DMS 273 (cell line): ENCODE data around the gene ABHD11.
A peak's percentile ranks its signal among the peaks of the same experiment; 100 is the strongest.
"Not testable (repeated sequence)": the region's sequence is repeated elsewhere in the genome, so short reads cannot be mapped to it uniquely, and the experiment has no call there.

ENCODE experiments used
- DNase-seq: peaks from one replicate; lab custom pipeline; 2025; ENCODE audit not compliant: unreplicated experiment; lab: John Stamatoyannopoulos, UW

ABHD11 gene

DNA sequence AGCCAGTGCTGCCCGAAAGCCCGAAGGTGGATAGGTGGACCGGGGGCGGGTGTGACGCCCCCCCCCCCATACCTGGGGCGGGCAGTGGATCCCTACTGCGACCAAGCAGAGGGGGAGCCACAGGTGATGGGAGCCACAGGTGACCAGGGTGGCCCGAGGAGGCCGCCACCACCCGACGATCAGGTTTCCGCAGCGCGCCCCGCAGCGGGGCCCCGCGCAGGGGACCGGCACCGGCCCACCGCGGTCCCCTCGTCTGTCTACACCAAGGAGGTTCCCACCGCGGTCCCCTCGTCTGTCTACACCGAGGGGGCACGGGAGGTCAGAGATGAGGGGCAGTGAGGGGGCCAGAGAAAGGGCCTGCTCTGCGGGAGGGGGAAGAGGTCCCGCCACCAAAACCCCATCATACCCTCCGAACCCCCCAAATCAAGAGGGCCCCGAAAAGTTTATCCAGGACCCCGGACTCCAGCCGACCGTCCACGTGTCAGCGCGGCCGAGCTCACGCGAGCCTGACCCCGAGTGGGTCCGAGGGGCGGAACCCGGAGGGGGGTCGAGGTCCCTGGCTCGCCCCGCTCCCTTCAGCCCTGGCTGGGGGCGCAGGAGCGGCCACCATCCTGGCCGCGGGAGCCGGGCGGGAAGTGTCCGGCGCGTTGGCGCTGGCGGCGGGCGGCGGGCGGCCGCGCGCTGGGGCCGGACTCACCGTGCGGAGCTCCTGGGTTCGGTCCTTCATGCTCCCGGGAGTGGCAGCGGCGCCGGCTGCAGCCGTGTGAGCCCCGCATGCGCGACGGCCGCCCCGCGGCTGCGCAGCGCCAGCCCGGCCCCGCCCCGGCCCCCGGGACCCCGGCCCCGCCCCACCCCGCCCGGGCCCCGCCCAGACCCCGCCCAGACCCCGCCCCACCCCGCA lies 19.4 kb downstream of the ABHD11 start, which contains the start of gene STX1A:
TSS of gene STX1A (minus strand) at position 765 of the 901 bp plus-strand sequence. CDS start at position 727, 38 bp downstream.
- DNase-seq: peak; percentile 92

DNA sequence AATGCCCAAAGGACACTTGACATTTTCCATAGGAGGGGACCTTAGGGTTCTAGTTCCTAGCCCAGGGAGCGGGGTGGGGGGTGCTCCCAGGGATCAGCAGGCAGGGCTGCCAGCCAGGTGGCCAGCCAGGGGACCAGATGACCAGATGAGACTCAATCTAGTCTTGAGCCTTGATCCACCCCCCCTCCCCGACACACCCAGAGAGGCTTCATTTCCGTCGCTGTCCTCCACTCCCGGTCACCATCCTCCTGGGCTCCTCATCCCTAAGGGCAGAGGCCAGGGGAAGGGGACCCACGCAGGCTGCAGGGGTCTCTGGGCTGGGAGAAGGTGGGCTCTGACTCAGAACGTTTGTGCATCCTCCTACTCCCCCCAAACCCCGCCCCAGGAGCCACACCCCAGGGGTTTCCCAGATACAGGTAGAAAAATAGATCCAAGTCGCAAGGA lies 20.1 kb downstream of the ABHD11 start:
- no peak for DNase-seq

GRCh38 chr7:73717991-73718405 lies 20.6 kb downstream of the ABHD11 start:
- DNase-seq: peak; percentile 78

DNA sequence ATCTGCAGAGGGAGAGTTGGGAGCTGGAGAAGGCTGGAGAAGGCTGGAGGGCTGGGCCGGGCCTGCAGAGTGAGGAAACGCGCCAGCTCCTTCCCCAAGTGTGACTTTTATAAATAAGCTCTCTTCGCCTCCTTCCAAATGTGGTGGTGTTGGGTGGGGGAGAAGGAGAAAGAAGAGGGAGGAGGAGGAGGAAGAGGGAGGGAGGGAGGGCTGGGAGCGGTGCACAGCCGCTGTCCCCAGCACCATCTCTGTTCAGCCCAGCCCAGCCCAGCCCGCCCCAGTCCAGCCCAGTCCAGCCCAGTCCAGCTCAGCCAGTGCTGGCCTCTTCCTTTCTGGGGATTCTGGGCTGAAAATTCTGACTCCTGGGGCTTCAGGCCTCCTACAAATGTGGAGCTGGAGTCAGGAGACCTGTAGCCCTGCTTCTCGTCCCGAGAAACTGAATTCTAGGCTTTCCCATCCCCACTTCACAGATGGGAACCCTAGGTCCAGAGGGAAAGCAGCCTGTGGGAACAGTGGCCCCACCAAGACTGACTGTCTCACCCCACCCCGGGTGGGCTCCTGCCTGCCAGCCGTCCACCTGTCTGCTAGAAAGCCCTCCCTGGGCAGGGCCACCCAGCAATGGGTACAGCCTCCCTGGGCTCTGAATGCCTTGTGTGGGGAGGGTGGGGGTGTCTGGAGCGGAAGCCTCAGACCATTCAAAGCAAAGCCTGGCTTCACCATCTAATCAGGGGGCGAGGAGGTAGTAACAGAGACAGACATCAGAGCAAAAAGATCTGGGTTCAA lies 21.4 kb downstream of the ABHD11 start:
- DNase-seq: peak; percentile 56

GRCh38 chr7:73716318-73716890 lies 22.2 kb downstream of the ABHD11 start:
- DNase-seq: peak; percentile 88

DNA sequence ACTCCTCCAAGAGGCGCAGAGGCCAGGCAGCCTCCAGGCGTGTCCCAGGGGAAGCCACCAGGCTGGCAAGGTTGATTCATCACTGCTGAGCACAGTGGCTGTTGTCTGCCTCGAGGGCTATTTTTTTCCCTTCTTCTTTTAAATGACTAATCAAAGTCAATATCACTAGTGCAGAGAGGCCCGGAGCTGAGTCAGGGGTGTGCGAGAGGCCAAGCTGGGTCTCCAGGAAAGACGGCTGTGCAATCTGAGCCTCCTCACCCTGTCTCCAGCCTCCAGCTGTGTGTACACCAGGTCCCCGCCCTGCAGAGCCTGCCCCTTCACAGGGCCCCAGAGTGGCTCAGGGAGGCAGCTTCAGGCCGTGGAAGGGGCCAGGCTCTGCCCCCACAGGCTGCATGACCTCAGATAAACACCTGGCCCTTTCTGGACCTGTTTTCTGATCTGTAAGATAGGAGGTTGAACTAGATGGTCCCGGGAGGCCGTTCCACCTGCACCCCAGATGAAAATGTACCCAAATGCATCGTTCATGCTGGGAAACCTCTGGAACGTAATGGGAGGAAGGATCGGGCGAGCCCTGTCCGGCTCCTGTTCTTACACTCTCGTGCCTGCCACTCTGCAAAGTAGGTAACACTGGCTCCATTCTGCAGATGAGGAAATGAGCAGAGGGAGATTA lies 22.8 kb downstream of the ABHD11 start:
- DNase-seq: peak; percentile 93

DNA sequence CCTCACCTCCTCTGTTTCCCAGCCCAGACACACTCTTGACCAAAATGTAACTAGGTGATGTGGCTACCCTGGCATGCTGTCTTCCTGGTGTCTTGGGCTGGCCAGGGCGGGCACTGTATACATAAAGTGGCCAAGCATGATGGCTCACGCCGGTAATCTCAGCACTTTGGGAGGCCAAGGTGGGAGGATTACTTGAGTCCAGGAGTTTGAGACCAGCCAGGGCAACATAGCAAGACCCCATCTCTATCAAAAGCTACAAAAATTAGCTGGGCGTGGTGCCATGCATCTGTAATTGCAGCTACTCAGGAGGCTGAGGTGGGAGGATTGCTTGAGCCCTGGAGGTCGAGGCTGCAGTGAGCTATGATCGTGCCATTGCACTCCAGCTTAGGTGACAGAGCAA lies 25.3 kb downstream of the ABHD11 start:
- DNase-seq: not testable (repeated sequence)

GRCh38 chr7:73712773-73713172 lies 25.8 kb downstream of the ABHD11 start:
- DNase-seq: no peak

- no peak for DNase-seq
Observed at GRCh38 chr7:73708961-73709549, 29.5 kb downstream of the ABHD11 start.

GRCh38 chr7:73707045-73707631 lies 31.5 kb downstream of the ABHD11 start:
- DNase-seq: peak; percentile 96

DNA sequence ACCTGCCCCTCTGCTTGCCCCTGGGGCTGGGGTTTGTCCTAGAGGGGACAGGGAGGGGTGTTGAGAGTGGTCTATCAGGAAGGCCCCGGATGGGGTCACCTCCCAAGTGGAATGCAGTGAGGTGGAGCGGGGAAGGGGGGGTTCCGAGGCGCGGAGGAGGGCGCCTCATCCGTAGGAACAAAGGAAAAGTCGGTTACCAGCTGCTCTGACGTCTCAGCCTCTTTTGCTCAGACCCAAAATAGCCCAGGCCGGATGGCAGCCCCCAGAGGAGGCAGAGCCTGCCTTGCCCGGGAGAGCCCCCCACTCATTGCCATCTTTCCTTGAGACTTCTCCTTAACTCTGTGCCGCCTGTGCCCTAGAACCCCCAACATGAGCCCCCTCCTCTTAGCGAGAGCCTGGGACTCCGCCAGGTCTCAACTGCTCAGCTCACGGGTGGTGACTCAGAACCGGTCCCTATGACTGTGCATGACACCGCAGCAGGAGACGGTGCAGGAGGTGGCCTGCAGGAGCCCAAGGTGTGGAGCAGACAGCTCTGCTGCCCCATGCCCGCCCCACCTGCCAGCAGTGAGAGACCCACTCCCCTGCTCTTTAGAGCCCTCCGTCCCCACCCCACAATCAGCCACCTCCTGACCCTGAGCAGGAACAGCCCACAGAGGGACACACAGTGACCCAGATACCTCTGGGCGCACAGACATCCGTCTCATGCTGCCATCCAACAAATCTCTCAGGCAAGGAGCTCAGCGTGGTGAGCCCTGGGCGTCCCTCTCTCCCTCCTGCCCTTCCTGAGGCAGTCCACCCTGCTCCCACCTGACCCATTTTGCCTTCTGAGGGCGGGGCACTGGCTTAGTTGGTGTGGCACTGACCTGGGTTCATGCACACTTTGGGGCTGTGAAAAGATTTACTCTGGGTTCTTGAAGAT lies 32.2 kb downstream of the ABHD11 start:
- peak; percentile 87 for DNase-seq

DNA sequence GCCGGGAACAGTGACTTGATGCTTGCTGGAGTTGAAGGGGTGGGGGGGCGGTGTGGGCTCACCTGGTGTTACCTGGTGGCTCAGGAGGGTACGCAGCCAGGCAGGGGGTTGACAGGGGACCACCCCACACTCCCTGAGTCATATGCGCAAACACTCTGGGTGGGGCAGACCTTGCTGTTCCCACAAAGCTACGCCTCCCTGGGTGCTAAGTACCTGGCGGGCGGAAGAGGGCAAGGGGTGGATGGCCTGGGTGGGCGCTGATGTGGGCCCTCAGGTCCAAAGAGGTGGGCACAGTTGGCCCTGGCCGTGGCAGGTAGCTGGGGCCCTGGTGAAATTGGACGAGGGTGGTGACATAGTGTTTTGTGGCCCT lies 33.1 kb downstream of the ABHD11 start:
- DNase-seq: peak; percentile 78

- DNase-seq: peak; percentile 97
Observed at GRCh38 chr7:73704640-73705550, 33.7 kb downstream of the ABHD11 start.

DNA sequence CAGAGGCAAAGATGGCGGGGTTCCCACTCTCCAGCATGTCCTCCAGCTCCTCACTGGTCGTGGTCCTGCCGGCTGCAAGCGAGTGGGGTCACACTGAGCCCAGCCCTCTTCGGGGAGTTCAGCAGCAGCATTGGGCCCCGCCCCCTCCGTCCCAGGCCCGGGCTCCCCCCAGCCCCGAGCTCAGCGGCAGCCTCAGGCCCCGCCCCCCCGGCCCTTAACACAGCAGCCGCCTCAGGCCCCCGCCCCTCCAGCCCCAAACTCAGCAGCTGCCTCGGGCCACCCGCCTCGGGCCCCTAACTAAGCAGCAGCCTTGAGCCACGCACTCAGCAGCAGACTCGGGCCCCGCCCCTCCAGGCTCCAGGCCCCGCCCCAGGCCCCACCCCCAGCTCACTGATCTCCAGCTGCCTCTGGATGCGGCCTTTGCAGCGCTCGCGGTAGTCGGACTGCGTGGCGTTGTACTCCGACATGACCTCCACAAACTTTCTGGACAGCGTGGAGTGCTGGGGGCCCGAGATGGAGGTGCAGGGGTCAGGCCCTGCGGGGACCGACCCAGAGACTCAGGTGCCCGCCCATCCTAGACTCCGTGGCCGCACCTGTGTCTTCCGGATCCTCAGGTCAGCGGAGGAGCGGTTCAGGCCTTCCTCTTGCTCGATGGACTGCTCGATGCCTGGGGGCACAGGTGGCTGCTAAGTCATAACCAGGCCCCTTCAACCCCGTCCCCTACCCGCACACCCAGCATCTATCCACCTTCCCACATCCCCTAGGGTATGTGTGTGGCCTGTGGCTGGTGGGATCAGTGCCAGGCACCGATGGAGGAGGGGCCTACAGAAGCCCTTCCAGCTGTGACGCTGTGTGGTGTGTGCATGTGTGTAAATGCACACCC lies 34.6 kb downstream of the ABHD11 start:
- peak; percentile 77 for DNase-seq

DNA sequence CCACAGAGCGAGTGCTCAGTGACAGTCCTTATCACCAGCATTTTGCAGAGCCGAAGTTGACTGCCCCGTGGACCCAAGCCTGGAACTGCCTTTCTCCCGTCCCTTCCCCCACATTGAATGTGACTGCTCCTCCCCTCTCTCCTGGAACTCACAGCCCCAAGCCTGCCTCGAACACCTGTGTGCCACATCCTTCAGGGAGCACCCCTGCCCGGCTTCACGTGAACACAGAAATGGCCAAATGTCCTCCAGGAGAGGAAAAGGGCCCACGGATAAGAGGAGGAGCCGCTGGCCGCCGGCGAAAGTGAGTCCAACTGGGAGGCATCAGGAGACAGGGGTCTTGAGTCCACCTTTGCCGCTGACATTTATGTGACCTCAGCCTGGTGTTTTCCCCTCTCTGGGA lies 35.4 kb downstream of the ABHD11 start:
- DNase-seq: no peak

DNA sequence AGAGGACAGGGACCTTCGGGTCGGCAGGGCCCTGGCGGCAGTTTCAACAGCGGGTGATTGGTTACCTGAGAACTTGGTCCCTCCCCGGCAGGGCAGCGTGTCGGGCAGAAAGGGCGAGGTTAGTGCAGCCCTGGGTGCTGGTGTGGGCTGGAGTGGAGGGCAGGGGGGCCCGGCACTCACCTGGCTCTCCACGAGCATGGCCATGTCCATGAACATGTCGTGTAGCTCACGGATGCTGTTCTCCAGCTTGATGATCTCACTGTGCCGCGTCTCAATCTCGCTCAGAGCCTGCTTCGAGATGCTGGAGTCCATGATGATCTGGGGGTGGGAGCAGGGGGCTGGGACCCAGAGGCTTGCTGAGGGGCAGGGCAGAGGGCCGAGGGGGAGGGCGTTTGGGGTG lies 35.9 kb downstream of the ABHD11 start:
- DNase-seq: no peak

DNA sequence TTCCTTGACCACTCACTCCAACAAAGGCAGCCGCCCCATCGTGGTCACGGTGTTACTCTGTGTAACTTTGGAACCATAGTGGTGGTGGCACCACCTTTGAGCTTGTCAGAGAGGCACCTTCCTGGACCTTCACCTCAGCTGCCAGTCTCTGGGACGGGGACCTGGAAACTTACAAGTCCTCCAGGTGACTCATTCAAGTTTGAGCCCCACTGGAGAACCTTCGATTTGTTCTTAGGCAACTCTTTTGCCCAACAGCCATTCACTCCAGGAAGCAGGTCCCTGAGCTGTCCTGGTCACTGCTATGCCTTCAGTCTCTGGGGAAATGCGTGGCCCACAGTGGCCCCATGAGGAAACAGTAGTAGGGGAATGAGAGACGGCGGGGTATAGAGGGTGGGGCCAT lies 36.4 kb downstream of the ABHD11 start:
- DNase-seq: no peak
